IMR-90 (cell line): ENCODE results near the gene ELK3.

Source experiments
- CEBPB ChIP-seq: IDR thresholded peaks from 2 replicates; pipeline ENCODE4 v1.6.1; 2012; ENCODE audit warnings: low read depth, low read length, improper control_type of control experiment
- FOS ChIP-seq: fragments of 150-350 bp; IDR thresholded peaks from 2 replicates; pipeline ENCODE4 v1.6.1; 2016; ENCODE audit warnings: low read depth, low read length
- MAZ ChIP-seq: IDR thresholded peaks from 2 replicates; pipeline ENCODE4 v1.6.1; 2012; ENCODE audit warnings: low read depth, mild to moderate bottlenecking, low read length, improper control_type of control experiment, moderate library complexity, borderline replicate concordance
- MXI1 ChIP-seq: IDR thresholded peaks from 2 replicates; pipeline ENCODE4 v1.6.1; 2012; ENCODE audit warnings: low read depth, mild to moderate bottlenecking, low read length, moderate library complexity, borderline replicate concordance
- POLR2A ChIP-seq: IDR thresholded peaks from 2 replicates; pipeline ENCODE4 v1.6.1; 2012; ENCODE audit warnings: mild to moderate bottlenecking, low read depth, low read length
- RCOR1 ChIP-seq: IDR thresholded peaks from 2 replicates; pipeline ENCODE4 v1.6.1; 2012; ENCODE audit warnings: mild to moderate bottlenecking, low read length, improper control_type of control experiment; ENCODE audit not compliant: insufficient replicate concordance
- RFX5 ChIP-seq: IDR thresholded peaks from 2 replicates; pipeline ENCODE4 v1.8.0; 2012; ENCODE audit warnings: low read depth, mild to moderate bottlenecking, low read length, moderate library complexity
- TF ChIP-seq, protein P1 (sequence below): conservative IDR thresholded peaks from 2 replicates; pipeline ENCODE4 v1.5.1; 2012; ENCODE audit warnings: mild to moderate bottlenecking, low read depth, low read length, improper control_type of control experiment
- TF ChIP-seq, protein P2 (sequence below): fragments of 150-350 bp; IDR thresholded peaks from 2 replicates; pipeline ENCODE4 v1.6.1; 2016; ENCODE audit warnings: low read depth, mild to moderate bottlenecking, low read length, moderate library complexity, borderline replicate concordance

DNA sequence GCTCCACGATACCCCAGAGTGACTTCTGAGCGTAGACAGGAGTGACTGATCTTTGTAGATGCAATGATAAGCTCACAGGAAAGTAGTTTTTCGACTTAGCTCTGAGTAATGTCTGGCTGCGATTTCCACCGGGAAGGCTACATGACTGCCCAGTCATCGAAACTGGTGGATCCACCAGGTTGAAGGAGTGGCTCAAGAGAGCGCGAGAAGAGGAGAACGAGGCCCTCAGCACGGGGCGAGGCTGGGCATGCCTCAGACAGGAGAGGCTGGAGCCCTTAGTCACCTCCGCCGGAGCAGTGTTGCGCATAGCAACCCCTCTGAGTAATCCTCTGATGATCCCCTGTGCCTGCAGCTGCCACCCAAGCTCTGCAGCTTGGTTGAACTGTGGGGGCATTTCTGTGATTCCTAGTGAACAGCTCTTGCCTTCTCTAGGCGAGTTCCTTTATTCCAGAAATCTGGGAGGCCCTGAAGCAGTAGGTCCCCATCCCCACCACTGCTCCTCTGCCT, 25.6 kb downstream of the ELK3 start:
- TF ChIP-seq, protein P1, sequence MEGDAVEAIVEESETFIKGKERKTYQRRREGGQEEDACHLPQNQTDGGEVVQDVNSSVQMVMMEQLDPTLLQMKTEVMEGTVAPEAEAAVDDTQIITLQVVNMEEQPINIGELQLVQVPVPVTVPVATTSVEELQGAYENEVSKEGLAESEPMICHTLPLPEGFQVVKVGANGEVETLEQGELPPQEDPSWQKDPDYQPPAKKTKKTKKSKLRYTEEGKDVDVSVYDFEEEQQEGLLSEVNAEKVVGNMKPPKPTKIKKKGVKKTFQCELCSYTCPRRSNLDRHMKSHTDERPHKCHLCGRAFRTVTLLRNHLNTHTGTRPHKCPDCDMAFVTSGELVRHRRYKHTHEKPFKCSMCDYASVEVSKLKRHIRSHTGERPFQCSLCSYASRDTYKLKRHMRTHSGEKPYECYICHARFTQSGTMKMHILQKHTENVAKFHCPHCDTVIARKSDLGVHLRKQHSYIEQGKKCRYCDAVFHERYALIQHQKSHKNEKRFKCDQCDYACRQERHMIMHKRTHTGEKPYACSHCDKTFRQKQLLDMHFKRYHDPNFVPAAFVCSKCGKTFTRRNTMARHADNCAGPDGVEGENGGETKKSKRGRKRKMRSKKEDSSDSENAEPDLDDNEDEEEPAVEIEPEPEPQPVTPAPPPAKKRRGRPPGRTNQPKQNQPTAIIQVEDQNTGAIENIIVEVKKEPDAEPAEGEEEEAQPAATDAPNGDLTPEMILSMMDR, result no peak
- TF ChIP-seq RFX5 (no peak), CEBPB (peak; percentile 69), MXI1 (peak; percentile 65; the same call in 1 of the 2 replicates), POLR2A (peak; percentile 60; the same call in 1 of the 2 replicates), MAZ (no peak; the same call in 1 of the 2 replicates), FOS (peak; percentile 93), RCOR1 (no peak)
- TF ChIP-seq, protein P2, sequence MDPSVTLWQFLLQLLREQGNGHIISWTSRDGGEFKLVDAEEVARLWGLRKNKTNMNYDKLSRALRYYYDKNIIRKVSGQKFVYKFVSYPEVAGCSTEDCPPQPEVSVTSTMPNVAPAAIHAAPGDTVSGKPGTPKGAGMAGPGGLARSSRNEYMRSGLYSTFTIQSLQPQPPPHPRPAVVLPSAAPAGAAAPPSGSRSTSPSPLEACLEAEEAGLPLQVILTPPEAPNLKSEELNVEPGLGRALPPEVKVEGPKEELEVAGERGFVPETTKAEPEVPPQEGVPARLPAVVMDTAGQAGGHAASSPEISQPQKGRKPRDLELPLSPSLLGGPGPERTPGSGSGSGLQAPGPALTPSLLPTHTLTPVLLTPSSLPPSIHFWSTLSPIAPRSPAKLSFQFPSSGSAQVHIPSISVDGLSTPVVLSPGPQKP, result no peak
